ENCODE measurements around the gene PYROXD2.

PYROXD2 gene

DNA sequence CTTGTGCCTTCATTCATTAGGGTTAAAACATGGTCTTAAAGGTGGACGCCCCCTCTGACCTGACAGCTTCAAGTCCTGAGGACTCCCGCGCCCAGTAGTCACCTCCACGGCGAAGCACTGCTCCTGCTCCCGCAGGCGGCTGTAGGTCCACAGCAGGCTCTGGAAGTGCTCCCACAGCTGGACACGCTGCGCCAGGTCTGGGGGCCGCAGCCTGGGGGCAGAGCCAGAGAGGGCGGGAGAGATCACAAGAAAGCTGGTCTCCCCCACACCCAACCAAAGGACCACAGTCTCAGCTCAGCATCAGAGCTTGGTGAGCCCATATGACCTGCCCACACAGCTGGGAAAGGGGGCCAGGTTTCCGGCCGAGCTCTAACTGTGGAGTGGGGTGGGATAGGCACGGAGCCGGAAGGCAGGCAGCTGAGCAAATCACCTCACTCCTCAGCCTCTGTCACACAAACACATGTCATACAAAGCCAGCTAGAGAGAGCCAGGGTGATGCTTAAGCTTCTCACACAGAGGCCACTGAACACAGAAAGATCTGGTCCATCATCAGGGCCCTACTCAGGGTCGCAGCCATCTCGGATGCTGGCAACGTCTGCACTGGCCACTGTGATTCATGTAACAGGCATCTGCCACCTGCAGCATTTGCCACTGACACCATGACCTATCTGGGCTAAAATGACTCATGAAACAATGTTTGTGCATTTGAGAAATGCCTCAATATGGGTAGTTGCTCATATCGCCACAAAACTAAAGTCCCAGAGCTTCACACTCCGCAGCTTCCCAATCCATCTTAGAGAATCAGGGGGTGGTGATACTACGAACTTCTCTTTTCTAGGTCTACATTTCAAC is 19.1 kb upstream of the PYROXD2 start:
- peak; percentile 89 for DNase-seq (ENCODE audit: low spot score)

DNA sequence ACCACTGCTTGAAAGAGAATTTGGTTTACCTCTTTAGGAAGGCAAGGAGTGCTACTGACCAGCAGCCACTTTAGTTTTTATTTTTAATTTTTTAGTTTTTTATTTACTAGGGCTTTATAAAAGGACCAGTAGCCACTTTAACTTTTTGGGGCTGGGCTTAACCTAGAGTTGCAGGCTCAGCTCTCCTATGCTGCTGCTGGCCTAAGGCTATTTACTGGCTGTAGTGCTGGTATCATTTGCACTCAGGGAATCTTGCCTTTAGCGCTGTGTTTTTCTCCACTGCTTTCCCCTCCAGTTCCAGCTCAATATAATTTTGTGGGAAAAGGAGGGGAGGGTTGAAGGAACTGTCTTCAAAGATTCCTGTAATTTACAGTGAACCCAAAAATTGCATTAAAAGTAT is 18.4 kb upstream of the PYROXD2 start:
- no peak for DNase-seq (ENCODE audit: low spot score)

DNA sequence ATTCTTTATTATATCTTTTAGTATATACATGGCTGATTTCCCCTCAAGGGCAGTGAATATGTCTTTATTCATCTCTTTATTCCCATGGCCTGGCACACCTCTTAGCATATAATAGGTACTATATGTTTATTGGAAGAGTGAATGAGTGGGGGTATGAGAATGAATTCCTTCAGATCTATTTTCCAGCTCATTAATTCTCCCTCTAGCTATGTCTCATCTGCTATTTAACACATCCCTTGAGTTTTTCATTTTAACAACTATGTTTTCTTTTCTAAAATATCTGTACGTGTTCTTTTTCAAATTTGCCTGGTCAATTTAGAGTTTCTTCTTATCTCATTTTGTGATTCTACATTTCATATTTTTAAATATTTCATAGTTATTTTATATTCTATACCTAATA is 17.3 kb upstream of the PYROXD2 start:
- DNase-seq (ENCODE audit: low spot score), result no peak

DNA sequence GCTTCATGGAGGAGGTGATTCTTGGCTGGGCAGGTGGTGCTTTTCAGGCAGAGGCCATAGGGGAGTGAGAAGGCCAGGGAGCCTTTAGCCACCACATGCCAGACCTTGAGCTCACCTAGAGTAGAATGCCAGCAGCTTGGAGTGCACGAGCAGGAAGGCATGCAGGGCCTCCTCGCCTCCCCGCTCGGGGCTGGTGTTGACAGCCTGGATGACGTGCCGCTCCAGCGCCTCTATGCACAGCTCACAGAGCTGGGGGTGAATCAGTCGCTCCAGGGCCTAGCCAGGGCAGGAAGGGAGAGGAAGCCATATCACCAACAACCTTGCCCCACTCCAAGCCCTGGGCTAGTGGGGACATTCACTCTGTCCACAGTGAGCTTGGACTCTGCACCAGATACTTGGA is 16.0 kb upstream of the PYROXD2 start:
- DNase-seq (ENCODE audit: low spot score), result peak; percentile 86

DNA sequence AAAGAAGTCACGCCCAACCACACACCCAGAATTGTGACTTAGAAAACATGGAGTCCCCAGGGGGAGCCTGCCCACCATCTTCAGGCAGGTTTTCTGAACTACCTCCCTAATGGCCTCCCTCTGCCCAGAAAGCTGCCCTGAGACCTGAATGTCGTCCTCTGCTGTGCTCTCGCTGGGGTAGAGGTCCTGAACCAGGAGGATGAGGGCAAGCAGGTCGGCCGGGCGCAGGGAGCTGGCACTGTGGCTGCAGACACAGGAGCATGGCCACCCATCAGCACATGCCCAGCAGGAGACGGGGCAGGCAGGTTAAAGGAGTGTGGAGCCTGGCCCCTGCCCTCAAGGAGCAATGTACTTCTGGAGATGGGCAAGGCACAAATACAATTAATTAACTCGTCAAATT is 15.4 kb upstream of the PYROXD2 start:
- no peak for DNase-seq (ENCODE audit: low spot score)

DNA sequence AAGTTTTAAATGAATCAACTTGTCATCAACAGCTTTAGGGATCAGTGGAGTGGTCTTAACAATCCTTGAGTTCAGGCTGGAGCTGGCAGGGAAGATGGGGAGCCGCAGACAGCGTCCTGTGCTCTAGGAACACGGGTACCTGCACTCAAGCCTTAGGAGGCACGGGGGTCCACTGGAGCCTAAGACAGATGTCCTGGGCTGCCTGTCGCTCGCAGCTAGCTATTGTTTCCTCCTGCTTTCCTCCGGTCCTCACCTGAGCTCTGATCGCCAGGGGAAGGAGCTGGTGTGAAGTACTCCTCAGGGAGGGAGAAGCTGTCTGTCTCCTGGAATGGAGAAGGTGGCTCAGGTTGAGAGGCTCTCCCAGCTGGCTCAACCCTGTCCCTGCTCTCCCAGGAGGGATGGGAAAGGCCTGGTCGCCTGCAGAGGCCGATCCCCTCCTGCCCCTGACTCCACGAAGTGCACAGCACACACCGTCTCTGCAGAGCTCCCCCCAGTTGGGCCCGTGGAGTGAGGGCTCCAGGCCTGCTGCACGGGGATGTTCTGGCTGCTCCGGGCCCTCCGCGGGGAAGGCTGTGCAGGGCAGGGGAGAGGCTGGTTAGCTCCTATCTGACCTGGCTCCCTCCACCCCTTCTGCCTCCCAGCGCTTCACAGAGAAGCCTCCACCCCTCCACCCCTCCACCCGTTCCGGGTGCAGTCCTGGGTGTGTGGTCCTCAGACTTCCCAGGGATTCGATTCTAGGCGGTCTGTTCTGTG is 14.5 kb upstream of the PYROXD2 start:
- no peak for DNase-seq (ENCODE audit: low spot score)

DNA sequence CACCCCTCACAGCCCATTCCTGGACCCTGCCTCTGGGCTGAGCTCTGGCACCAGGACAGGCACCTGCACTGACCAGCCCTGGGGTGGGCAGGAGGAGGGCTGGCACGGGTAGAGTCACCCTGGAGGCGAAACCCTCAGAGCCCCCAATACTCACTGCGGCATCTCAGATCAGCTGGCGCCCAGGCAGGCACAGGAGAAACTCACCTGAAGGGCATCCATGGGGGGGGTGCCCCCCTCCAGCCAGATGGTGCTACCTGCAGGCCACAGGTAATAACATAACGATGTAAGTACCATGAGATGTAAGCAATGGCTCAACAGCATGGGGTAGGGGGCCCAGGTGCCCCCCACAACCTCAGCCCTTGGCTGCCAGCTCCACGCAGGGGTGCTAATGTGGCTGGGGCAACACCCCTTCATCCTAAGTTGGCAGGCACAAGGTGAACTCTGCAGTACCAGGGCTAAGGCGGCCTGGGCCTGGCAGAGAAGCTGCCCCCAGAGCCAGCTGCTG is 12.1 kb upstream of the PYROXD2 start:
- no peak for DNase-seq (ENCODE audit: low spot score)

DNA sequence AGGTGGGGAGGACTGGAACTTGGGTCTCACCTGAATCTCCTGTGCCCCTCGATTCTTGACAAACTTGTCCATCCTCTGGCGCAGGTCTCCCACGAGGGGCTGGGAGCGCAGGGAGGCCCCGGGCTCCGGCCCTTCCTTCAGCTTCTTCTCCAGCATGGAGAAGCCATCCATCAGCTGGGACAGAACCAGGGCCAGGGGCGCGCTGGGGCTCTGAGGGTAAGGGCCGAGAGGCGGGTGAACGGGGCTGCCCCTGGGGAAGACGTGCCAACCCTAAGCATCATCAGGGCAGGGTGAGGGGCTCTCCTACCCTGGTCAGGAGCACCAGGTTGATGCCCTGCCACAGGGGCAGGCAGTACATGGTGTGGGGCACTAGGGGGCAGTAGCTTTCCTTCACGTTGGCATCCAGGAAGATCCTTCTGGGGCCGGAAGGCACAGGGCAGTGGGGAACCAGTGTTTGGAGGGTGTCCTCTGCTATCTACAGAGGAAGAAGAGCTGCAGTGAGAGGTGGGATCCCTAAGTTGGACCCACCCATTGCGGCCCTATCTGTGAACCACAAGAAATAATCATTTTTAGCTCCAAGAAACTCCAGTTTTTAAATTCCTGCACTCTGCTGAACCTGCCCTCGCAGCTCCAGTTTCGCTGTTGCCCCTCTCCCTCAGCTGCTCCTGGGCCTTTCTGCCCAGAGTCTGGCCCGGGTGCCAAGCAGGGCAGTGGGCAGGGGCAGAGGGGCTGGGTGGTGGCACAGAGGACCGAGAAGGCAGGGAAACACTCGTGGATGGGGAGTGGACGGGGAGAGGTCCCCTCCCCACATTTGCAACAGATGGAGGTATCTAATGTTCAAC is 10.8 kb upstream of the PYROXD2 start:
- DNase-seq (ENCODE audit: low spot score), result peak; percentile 60

DNA sequence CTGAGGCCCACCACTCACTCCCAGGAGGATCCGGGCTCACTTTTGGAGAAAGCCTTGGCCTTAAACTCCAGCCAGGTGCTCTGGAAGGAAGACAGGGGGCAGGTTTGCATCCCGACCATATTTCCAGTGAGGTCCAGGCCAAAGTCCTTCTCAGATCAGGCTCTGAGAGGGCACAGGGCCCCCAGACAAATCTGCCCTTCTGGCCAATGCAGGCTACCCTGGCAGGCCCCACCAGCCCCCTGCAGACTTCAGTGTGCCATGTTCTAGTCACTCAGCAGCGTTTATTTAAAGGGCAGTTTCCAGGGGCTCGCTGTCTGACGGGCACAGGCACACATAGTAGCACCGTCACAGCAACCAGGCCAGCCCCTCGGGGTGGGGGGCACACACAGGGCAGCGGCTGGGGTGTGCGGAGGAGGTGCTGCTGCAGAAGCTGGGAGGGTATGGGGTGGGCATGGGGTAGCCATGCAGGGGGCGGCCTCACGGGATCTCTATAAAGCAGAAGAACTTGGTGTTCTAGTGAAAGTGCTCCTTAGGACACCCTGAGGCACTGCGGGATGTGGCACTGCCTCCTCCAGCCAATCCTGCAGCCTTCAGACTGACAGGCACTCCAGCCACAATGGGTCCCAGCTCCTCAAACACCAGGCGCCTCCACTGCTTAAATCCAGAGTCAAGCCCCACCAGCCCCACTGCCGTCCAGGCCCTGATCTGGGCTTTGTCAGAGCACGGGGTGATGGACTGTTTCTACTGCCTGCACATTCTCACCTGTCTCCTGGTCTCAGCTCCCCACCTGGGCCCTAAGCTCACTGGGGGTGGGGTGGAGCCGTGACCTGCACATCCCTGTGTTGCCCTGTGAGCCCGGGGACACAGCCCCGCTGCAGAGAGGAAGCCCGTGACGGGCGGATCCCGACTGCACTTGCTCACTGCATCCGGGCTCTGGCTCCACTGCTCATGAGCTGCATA is 9.6 kb upstream of the PYROXD2 start:
- no peak for DNase-seq (ENCODE audit: low spot score)

DNA sequence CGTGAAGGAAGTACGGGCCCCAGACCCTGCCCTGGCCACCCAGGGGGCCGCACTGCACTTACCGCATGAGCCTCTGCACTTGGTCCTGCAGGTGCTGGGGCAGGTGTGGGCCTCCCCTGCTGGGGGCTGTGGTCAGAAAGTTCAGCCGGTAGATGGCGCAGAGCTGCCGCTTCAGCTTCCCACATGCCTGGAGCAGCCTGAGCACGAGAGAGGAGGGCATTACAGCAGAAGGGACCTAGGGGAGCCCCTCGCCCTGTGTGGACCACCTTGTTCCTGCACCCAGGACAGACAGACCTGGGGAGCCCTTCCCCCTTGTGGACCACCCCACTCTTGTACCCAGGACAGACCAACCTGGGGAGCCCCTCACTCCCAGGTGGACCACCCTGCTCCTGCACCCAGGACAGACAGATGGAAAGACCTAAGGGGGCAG is 8.7 kb upstream of the PYROXD2 start:
- DNase-seq (ENCODE audit: low spot score), result no peak

DNA sequence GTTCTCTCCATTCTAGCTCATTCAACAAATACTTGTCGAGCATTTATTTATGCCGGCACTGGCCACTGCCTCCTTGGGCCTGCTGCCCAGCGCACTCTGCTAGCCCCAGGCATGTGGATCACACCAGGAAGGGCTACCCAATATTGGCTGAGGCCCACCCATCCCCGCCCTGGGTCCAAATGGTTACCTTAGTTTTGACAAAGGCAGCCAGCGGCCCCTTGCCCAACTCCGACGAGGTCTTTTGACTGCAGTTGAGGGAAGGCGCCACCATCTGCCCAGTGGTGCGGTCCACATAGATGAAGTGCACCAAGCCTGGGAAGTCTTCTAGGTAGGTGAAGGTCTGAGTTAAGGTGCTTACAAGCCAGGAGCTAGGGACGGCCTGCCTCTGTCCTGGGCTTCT is 7.2 kb upstream of the PYROXD2 start:
- DNase-seq (ENCODE audit: low spot score), result no peak

DNA sequence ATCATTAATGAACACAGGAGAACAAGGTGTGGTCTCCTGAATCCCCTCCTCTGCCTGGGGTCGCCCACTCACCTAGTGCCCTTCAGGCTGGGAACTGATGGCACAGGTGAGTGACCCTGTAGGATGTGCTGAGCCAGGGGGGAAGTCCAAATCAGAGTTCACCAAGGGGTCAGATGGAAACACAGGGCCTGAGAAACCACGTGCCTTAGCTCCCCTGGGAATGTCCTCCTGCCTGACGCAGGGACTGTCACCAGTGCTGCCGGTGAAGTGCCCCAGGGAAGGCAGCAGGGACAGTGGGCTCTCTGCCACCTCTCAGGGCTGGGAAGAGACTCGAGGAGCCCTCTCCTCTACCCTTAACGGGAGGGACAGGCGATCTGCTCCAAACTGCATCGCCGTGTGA is 5.8 kb upstream of the PYROXD2 start:
- no peak for DNase-seq (ENCODE audit: low spot score)

DNA sequence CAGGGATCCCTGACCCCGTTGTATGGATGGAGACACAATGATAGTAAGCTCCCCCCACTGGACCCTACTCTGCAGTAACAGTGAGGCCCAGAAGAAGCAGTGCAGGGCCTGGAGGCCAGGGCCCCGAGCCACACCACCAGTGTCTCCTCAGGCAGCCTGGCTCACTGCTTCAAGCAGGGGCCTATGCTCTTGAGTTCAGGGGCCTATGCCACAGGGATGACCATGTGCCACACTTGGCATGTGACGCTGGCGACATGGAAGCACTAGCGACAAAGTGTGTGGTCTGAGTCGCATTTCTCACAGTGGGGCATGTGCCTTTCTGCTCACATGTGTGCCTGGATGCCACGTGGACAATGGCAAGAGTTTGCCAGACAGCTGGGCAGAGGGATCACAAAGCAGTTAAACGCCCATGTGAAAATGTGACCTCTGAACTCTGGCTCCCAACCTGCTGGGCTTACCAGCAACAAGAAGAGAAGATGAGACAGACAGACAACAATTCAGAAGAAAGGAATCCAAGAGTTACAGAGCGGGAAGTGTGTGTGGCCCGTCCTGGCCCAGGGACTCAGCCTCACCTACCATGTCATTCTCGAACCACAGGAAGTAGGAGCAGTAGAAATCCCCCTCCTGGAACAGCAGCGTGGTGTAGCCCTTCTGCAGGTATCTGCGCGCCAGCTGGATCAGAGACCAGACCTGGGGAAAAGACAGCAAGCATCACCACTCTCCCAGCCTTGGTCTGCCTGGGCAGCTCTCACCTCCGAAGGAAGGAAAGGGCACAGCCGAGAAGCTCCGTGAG is 4.7 kb upstream of the PYROXD2 start:
- no peak for DNase-seq (ENCODE audit: low spot score)

DNA sequence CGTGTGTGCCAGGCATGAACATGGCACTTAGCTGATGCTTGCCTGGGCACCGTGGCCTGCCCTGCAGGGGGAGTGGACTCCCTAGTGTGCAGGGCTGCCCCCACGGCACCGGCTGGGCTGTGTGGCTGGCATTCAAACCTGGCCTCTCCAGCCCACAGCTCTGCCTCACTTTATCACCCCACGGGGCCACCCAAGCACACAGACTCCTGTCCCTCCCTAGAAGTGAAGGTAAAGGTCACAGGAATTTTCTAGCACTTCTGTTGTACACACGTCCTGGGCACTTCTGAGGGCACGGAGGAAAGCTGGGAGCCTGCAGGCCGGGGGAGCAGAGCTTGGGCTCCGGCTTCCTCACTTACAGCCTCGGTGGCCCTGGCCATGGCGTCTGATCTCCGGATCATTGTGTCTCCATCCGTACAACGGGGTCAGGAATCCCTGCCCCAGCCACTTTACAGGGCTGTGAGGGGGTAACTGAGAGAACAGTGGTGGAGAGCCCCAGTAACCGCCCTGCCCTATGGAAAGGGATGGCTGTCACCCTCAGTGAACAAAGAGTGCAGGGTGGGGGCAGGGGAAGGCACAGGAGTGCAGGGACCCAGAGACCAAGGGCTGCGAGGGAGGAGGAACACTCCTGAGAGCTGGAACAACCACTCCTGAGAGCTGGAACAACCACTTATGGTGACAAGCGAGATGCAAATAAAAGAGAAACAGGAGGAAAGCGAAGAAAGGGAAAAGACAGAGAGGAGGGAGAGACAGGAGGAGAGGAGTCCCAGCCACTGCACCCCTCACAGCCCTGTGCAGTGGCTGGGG is 3.9 kb upstream of the PYROXD2 start:
- DNase-seq (ENCODE audit: low spot score), result no peak

DNA sequence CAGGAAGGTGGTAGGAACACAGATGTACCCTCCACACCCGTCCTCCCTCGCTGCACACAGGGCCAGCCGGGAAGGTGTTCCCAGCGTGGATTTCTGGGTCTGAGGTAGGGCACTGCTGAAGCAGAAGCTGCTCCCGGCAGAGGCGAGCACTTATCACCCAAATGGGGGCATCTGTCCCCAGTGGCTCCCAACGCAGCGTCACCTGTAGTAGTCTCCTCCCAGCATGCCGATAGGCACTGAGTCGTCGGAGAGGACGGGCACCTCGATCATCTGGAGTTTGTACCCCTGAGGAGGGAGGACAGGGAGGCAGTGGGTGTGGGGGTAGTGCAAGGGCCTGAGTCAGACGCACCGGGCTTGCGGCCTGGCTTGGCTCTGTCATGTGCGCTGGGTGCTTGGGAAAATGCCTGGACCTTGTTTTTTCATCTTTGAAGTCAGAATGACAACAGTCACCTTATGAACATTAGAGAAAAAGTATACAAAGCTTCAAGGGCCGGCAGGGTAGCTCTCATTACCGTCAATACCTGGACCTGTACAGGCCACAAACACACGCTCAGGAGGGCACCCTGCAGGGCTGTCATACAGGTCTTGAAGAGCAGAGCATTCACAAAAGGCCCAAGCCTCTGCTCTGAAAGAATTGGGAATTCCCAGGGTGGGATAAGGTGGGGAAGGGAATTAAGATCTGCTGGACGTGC is 3.1 kb upstream of the PYROXD2 start:
- DNase-seq (ENCODE audit: low spot score), result no peak

DNA sequence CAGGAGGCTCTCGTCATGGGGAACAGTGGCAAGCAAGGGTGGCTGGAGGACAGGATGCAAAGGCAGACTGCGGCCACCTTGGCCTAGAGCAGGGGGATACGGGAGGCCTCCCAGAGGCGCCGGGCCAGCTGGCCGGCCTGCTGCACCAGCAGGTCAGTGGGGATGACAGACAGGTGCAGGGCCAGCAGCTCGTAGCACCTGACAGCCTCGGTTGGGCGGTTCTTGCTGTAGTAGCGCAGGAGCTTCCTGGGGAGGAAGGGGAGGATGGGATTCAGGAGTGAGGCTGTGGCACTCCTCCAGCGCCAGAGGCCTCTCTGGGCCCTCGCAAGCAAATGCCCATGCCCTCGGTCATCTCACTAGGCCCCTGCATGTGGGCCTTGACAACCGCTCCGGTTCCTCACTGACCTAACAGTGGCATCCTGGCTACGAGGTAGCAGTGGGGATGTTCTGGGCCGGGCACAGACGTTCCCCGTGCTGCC is 2.5 kb upstream of the PYROXD2 start:
- DNase-seq (ENCODE audit: low spot score), result no peak

DNA sequence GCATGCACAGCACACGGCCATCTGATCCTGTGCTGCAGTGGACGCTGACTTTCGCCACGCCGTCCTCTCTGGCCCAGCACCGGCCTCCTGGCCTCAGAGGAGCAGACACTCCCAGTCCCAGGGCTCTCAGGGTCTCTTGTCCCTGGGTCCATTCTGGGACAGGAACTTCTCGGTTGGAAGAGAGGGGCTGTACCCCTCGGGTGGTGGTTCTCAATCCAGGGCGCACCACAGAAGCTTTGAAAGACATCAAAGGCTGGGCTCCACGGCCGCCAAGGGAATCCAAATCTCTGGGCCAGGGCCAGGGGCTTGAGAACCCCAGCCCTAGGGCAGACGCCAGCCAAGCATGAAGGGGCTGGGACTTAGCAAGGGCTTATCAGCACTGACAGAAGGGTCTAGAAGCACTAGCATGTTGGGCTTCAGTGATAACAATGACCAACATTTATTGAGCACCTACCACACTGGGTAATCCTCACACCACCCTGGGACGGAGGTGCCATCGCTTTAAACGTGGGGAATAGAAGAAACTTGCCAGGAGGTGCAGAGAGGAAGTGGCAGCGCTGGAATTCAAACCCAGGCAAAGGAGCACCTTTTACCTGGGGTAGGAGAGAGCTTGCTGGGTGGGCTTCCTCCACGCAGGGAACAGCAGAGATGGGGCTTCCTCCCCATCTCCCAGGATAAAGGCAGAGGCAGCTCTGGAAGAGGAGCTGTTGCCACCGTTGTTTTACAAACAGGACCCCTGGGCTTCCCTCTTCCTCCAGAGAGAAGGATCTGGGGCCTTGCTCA is 1.8 kb upstream of the PYROXD2 start:
- no peak for DNase-seq (ENCODE audit: low spot score)

DNA sequence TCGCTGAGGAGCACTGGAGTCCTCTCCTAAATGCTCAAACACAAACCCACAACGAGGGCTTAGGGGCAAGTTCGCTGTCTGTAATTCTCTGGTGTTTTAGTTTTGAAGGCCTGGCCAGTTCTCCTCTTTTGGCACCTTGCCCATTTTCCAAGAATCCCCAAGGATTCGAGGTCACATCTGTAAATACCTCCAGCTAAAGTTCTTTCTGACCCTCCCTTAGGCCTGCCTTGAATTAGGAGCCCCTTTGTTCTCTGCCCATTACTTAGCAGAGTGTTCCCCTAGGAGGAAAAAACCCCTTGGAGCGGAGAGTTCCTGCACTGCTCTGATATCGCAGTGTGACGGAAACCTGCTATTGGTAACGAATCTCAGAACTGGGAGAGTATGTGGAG is 743 bp upstream of the PYROXD2 start:
- DNase-seq (ENCODE audit: low spot score), result no peak
